GM23248 (cell line): ENCODE data around the gene PRKD1.

Experiments used
- EZH2 ChIP-seq: fragments of 200-600 bp; sonication (generic); IDR thresholded peaks from 2 replicates; pipeline ENCODE4 v1.6.1; 2018; ENCODE audit warnings: antibody characterized with exemption, mild to moderate bottlenecking; ENCODE audit not compliant: insufficient read depth, poor library complexity, severe bottlenecking
- EZH2phosphoT487 ChIP-seq: fragments of 200-600 bp; sonication (generic); IDR thresholded peaks from 2 replicates; pipeline ENCODE4 v1.6.1; 2018; ENCODE audit warnings: antibody characterized with exemption, moderate library complexity, mild to moderate bottlenecking, low read depth; ENCODE audit not compliant: insufficient read depth

DNA sequence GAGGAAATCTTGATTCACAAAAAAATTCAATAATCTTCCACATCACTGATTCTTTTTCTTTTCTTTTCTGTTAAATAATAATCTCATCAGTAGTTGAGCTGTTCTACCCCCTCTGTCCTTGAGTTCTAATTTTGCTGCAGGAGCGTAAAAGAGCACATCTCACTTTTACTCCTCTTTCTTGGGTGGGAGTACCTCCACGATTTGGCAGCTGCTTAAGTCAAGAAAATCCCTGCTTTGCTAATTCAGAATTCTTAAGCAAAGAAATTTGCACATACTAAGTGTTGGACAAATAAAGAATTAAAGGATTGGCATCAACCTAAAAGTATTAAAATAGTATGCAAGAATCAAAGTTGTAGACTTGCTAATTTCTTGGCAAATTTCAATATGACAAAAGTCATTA lies 128.8 kb downstream of the PRKD1 start:
- TF ChIP-seq EZH2, result no peak
- TF ChIP-seq EZH2phosphoT487, result no peak
